ENCODE results near the gene RPLP1. TPM values are rescaled to one million over a fixed set of nuclear protein-coding genes. Genes with fewer than 3 reads are reported as not detected.
"Not testable (repeated sequence)": the region's sequence is repeated elsewhere in the genome, so short reads cannot be mapped to it uniquely, and the experiment has no call there.

RPLP1 gene
- total RNA-seq, 1 donor from 2014 or later = 96.3 TPM

- DNase-seq (ENCODE audit: low read depth, low spot score) = no peak
Measured at GRCh38 chr15:69436951-69437350, 15.7 kb upstream of the RPLP1 start.

- no peak for DNase-seq (ENCODE audit: low read depth, low spot score)
Measured at GRCh38 chr15:69439623-69440022, 13.0 kb upstream of the RPLP1 start.

GRCh38 chr15:69443032-69443611, 9.5 kb upstream of the RPLP1 start:
- no peak for DNase-seq (ENCODE audit: low read depth, low spot score)

- DNase-seq (ENCODE audit: low read depth, low spot score) = no peak
Measured at GRCh38 chr15:69444686-69445085, 7.9 kb upstream of the RPLP1 start.

- no peak for DNase-seq (ENCODE audit: low read depth, low spot score)
Measured at GRCh38 chr15:69446953-69447352, 5.7 kb upstream of the RPLP1 start.

GRCh38 chr15:69450221-69450620, 2.4 kb upstream of the RPLP1 start:
- DNase-seq (ENCODE audit: low read depth, low spot score) = not testable (repeated sequence)

- no peak for DNase-seq (ENCODE audit: low read depth, low spot score)
Measured at GRCh38 chr15:69450968-69451695, 1.5 kb upstream of the RPLP1 start.

- no peak for DNase-seq (ENCODE audit: low read depth, low spot score)
Measured at GRCh38 chr15:69451951-69452691, 497 bp upstream of the RPLP1 start.

GRCh38 chr15:69454953-69455352, 2.3 kb downstream of the RPLP1 start:
- DNase-seq (ENCODE audit: low read depth, low spot score) = no peak

- DNase-seq (ENCODE audit: low read depth, low spot score) = no peak
Measured at GRCh38 chr15:69456208-69457166, 3.9 kb downstream of the RPLP1 start.

GRCh38 chr15:69457304-69458280, 5.0 kb downstream of the RPLP1 start:
- DNase-seq (ENCODE audit: low read depth, low spot score) = no peak

- DNase-seq (ENCODE audit: low read depth, low spot score) = no peak
Measured at GRCh38 chr15:69459066-69459465, 6.4 kb downstream of the RPLP1 start.

GRCh38 chr15:69460481-69460880, 7.9 kb downstream of the RPLP1 start:
- DNase-seq (ENCODE audit: low read depth, low spot score) = no peak

GRCh38 chr15:69462030-69462492, 9.4 kb downstream of the RPLP1 start:
- DNase-seq (ENCODE audit: low read depth, low spot score) = no peak

- peak; percentile 93 for DNase-seq (ENCODE audit: low read depth, low spot score)
Measured at GRCh38 chr15:69462493-69463181, 10.0 kb downstream of the RPLP1 start.

GRCh38 chr15:69463182-69463756, 10.7 kb downstream of the RPLP1 start:
- DNase-seq (ENCODE audit: low read depth, low spot score) = no peak

GRCh38 chr15:69465253-69465652, 12.6 kb downstream of the RPLP1 start:
- DNase-seq (ENCODE audit: low read depth, low spot score) = no peak

GRCh38 chr15:69466733-69467132, 14.1 kb downstream of the RPLP1 start:
- DNase-seq (ENCODE audit: low read depth, low spot score) = no peak

- DNase-seq (ENCODE audit: low read depth, low spot score) = no peak
Measured at GRCh38 chr15:69467636-69468035, 15.0 kb downstream of the RPLP1 start.

Data from pulmonary artery endothelial cell (primary cell).